BLaER1 (cell line): ENCODE data around the gene NAPB.
A peak's percentile ranks its signal among the peaks of the same experiment; 100 is the strongest.

Experiments
- H3K27ac ChIP-seq: shearing (Covaris generic); formaldehyde crosslinking; 2 replicates; pipeline ENCODE4 v1.8.1; 2022
- H3K27me3 ChIP-seq: shearing (Covaris generic); formaldehyde crosslinking; 2 replicates; pipeline ENCODE4 v1.8.1; 2022
- H3K36me3 ChIP-seq: shearing (Covaris generic); formaldehyde crosslinking; 2 replicates; pipeline ENCODE4 v1.8.1; 2022
- H3K4me1 ChIP-seq: shearing (Covaris generic); formaldehyde crosslinking; 2 replicates; pipeline ENCODE4 v1.8.1; 2022
- H3K4me2 ChIP-seq: shearing (Covaris generic); formaldehyde crosslinking; 2 replicates; pipeline ENCODE4 v1.8.1; 2022
- H3K4me3 ChIP-seq: shearing (Covaris generic); formaldehyde crosslinking; 2 replicates; pipeline ENCODE4 v1.8.1; 2022
- H3K9ac ChIP-seq: shearing (Covaris generic); formaldehyde crosslinking; 2 replicates; pipeline ENCODE4 v1.8.1; 2022
- H3K9me3 ChIP-seq: shearing (Covaris generic); formaldehyde crosslinking; 2 replicates; pipeline ENCODE4 v1.8.1; 2022
- H4K20me1 ChIP-seq: shearing (Covaris generic); formaldehyde crosslinking; 2 replicates; pipeline ENCODE4 v1.8.1; 2022
- Cebpa-rat ChIP-seq: shearing (Covaris generic); IDR thresholded peaks from 2 replicates; pipeline ENCODE4 v1.8.1; 2022

Gene NAPB

DNA sequence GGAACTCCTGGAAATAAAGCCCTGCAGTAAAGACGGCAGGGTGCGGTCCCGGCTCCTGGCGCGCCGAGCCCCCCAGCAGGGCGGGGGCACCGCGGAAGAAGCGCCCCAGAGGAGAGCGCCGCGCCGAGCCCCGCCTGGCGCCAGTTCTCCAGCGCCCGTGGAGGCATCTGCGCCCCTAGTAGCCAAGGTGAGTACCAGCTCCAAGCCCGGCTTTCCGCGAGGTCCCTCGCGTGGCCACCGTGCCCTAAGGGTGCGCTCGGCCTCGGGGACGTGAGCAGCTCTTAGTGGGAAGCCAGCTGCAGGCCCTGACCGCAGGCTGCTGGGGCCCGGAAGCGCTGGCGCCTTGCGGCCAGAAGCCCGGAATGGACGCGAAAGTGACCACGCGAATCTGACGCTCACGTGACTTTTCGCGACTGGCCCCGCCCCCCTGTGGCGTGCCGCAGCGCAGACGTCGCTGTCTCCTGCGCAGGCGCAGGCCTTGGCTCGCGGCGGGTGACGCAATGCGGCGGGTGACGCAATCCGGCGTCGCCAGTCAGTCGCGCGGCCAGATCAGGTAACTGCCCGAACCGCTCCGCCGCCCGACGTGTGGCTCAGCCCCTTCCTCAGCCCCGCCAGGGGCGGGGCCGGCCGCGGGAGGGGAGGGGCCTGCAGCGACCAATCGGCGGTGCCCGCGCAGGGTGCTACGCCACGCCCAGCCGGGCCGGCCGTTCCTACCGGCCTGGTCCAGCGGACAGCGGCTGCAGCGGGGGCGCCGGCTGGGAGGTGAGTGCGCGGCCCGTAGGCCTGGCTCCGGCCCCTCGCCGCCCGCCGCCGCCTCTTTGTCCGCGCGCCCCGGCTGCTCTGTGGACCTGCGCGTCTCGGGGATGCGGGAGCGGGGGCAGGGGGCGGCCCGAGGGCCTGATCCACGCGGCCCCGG is 59.6 kb downstream of the NAPB start, which contains the start of gene GZF1:
Gene GZF1 (plus strand): TSS at position 707 of the 916 bp plus-strand sequence. CDS start 2,202 bp downstream, outside the sequence.
- peak within 1 kb of the TSS; percentile 92 for H3K27ac ChIP-seq
- H3K9me3 ChIP-seq = no peaks in the 10 kb centered on the region
- TF ChIP-seq Cebpa-rat = peak; percentile 100
- H3K27me3 ChIP-seq = no peaks in the 10 kb centered on the region
- H3K36me3 ChIP-seq = peaks cover 23% of the 10 kb centered on the region
- H3K4me2 ChIP-seq = peak within 1 kb of the TSS; percentile 90
- H3K4me1 ChIP-seq = peaks cover 61% of the 10 kb centered on the region
- H4K20me1 ChIP-seq = peaks cover 46% of the 10 kb centered on the region
- H3K4me3 ChIP-seq = peak within 1 kb of the TSS; percentile 96
- peak within 1 kb of the TSS; percentile 94 for H3K9ac ChIP-seq

- Histone ChIP-seq H3K27ac (peak overlapping the region; percentile 92), H3K4me2 (peak overlapping the region; percentile 87), H3K36me3 (peaks cover 23% of the 10 kb centered on the region), H4K20me1 (peaks cover 44% of the 10 kb centered on the region), H3K9me3 (no peaks in the 10 kb centered on the region), H3K9ac (peak overlapping the region; percentile 94), H3K27me3 (no peaks in the 10 kb centered on the region), H3K4me3 (peak overlapping the region; percentile 96), H3K4me1 (peaks cover 60% of the 10 kb centered on the region)
- TF ChIP-seq Cebpa-rat = no peak
Measured at GRCh38 chr20:23361119-23361475, 60.2 kb downstream of the NAPB start.

DNA sequence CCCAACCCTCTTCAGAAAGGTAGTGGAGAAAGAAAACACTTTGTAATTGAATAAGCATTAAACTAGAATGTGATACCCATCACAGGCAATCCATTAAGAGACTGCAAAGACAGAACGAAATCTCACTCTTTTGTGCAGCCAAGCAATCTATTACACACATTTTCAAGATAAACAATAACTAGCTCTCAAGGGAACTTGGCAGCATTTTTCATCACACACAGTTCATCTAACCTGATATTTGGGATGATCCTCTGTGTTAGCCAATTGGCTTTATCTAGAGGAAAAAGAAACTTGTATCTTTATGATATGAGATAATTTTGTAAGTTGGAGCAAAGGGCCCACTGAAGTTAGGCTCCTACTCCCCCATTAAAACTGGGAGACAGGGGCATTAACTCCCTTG is 60.8 kb downstream of the NAPB start:
- Histone ChIP-seq H3K4me2 (peak overlapping the region; percentile 87), H3K27ac (peak overlapping the region; percentile 92; the same call in 1 of the 2 replicates), H3K27me3 (no peaks in the 10 kb centered on the region), H4K20me1 (peaks cover 44% of the 10 kb centered on the region), H3K9me3 (no peaks in the 10 kb centered on the region), H3K36me3 (peaks cover 23% of the 10 kb centered on the region), H3K4me3 (peak overlapping the region; percentile 96; the same call in 1 of the 2 replicates), H3K4me1 (peaks cover 60% of the 10 kb centered on the region), H3K9ac (0 out of 2 replicates have a peak overlapping the region, but pooled peaks have one; percentile 94)
- no peak for TF ChIP-seq Cebpa-rat

DNA sequence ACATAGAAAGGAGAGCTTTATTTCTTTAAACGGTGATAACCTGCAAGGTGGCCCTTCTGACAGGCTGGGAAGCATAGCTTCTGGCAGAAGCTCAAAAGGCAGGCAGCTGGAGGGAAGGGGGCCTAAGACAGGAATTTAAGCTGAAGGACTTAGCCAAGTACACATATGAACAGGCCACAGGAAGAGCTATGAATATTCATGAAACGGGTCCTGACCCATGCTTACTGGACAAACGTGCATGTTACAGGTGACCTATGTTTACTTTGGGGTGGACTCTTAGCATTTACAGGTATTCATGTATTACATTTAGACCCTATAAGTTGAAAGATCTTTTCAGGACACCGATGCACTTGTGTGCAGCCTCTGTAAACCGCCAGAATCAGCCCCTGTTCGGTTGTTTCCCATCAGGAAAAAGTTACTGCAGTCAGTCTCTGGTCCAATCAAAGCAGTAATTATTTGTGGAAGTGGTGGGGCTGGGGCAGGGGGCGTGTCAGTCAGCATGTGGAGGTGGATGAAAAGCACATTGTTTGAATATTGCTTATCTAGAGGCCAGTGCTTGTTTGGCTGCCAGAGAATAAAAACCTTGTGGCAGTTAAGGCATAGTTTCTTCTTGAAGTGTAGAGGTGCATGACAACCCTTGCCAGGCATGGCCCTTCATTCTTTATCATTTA is 62.2 kb downstream of the NAPB start:
- Histone ChIP-seq H4K20me1 (peaks cover 44% of the 10 kb centered on the region), H3K27ac (no peak overlapping the region), H3K4me3 (no peak overlapping the region), H3K9me3 (no peaks in the 10 kb centered on the region), H3K36me3 (peaks cover 24% of the 10 kb centered on the region), H3K4me2 (peak overlapping the region; percentile 87), H3K4me1 (peaks cover 67% of the 10 kb centered on the region), H3K9ac (no peak overlapping the region), H3K27me3 (no peaks in the 10 kb centered on the region)
- no peak for TF ChIP-seq Cebpa-rat

DNA sequence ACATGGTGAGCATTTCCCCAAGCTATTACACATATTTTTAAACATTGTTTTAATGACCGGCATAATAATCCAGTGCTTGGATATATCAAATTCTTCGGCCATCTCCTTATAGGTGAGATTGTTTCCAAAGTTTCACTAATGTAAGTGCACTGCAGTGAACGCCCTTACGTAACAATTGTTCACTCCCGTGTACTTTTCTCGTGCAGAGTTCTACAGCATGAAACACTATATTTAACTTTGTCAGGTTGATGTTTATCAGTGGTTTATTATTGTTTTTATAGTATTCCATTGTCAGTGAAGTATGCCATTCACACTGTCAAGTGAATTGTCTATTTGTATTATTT is 62.8 kb downstream of the NAPB start:
- H3K9me3 ChIP-seq = no peaks in the 10 kb centered on the region
- no peak overlapping the region for H3K9ac ChIP-seq
- H3K4me2 ChIP-seq = peak overlapping the region; percentile 87
- no peaks in the 10 kb centered on the region for H3K27me3 ChIP-seq
- H3K4me3 ChIP-seq = peak overlapping the region; percentile 79
- H3K4me1 ChIP-seq = peaks cover 61% of the 10 kb centered on the region
- peaks cover 29% of the 10 kb centered on the region for H3K36me3 ChIP-seq
- no peak overlapping the region for H3K27ac ChIP-seq
- TF ChIP-seq Cebpa-rat = no peak
- H4K20me1 ChIP-seq = peaks cover 44% of the 10 kb centered on the region

DNA sequence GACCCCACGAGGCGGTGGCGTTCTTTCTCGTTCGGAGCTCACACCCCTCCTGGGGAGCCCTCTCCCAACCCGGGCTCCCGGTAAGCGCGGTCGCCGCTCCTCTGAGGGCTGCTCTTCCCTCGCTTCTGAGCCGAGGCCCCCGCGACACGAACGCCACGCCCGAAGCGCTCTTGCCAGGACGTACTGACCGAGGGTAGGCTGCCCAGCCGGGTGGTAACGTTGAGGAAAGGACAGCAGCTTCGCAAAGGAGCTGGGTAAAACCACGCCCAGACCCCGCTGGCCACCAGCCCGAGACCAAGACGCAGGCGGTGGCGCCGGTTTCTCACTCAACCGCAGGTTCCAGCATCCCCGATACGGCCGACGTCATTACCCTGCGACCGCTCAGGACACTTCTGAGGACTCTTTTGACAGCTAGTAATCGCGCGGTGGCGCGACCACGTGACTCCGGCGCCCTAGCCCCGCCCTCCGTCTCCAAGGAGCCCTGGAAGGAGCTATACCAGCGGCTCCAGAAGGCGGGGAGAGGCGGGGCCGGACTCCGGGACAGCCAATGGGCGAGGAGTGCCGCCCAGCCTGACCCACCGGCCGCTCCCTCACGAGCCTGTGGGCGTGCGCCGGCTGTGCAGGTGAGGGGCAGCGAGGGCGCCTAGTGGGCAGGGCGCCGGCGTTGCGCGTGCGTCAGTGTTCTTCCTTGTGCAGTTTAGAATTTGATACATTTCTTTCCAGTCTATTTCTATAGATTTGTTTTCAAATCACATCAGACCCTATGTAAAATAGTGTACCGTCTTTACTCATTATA is 63.3 kb downstream of the NAPB start:
- Histone ChIP-seq H3K9ac (peak overlapping the region; percentile 83), H3K4me3 (peak overlapping the region; percentile 79), H3K27ac (peak overlapping the region; percentile 78), H3K4me1 (peaks cover 59% of the 10 kb centered on the region), H3K36me3 (peaks cover 35% of the 10 kb centered on the region), H3K4me2 (peak overlapping the region; percentile 87), H4K20me1 (peaks cover 44% of the 10 kb centered on the region), H3K27me3 (no peaks in the 10 kb centered on the region), H3K9me3 (no peaks in the 10 kb centered on the region)
- TF ChIP-seq Cebpa-rat = no peak

- H3K9ac ChIP-seq = 0 out of 2 replicates have a peak overlapping the region, but pooled peaks have one; percentile 20
- peaks cover 38% of the 10 kb centered on the region for H3K36me3 ChIP-seq
- no peak overlapping the region for H3K27ac ChIP-seq
- no peaks in the 10 kb centered on the region for H3K27me3 ChIP-seq
- no peak overlapping the region for H3K4me3 ChIP-seq
- peaks cover 53% of the 10 kb centered on the region for H4K20me1 ChIP-seq
- no peak for TF ChIP-seq Cebpa-rat
- no peaks in the 10 kb centered on the region for H3K9me3 ChIP-seq
- H3K4me1 ChIP-seq = peaks cover 70% of the 10 kb centered on the region
- peak overlapping the region; percentile 17 for H3K4me2 ChIP-seq
Measured at GRCh38 chr20:23356203-23356602, 65.1 kb downstream of the NAPB start.

- Histone ChIP-seq H3K36me3 (peaks cover 36% of the 10 kb centered on the region), H3K9ac (peak overlapping the region; percentile 97), H3K4me1 (peaks cover 48% of the 10 kb centered on the region), H3K27ac (peak overlapping the region; percentile 96), H3K27me3 (no peaks in the 10 kb centered on the region), H3K4me2 (peak overlapping the region; percentile 89), H4K20me1 (peaks cover 51% of the 10 kb centered on the region), H3K9me3 (no peaks in the 10 kb centered on the region), H3K4me3 (peak overlapping the region; percentile 96)
- no peak for TF ChIP-seq Cebpa-rat
Measured at GRCh38 chr20:23350904-23351838, 70.1 kb downstream of the NAPB start.
